Liver (tissue), 9 donors: ENCODE results near the gene FAM222A. TPM values are rescaled to one million over a fixed set of nuclear protein-coding genes. Genes with fewer than 3 reads are reported as not detected.

Experiments
- DNase-seq: peaks from one replicate; pipeline ENCODE4 v3.0.0-alpha.2; 2017; ENCODE audit warnings: low spot score
- H3K27ac ChIP-seq, 2 donors: one replicate each; pipeline ENCODE4 v1.7.0; 2013; ENCODE audit warnings: inconsistent platforms in 2 of 2, low read length in 2 of 2, control low read depth in 1 of 2, low read depth in 1 of 2, mild to moderate bottlenecking in 1 of 2
- H3K27me3 ChIP-seq, 4 donors: one replicate each; pipeline versions ENCODE4 v1.6.1 to v1.7.0; 2013; ENCODE audit warnings: low read length in 3 of 4, inconsistent platforms in 1 of 4, mild to moderate bottlenecking in 1 of 4, moderate library complexity in 1 of 4; ENCODE audit not compliant: control insufficient read depth in 4 of 4, insufficient read depth in 4 of 4
- H3K36me3 ChIP-seq, 4 donors: one replicate each; pipeline versions ENCODE4 v1.6.1 to v1.7.0; 2013; ENCODE audit warnings: low read length in 3 of 4, mild to moderate bottlenecking in 3 of 4, low read depth in 1 of 4, moderate library complexity in 1 of 4; ENCODE audit not compliant: control insufficient read depth in 4 of 4, insufficient read depth in 3 of 4
- H3K4me1 ChIP-seq, 4 donors: one replicate each; pipeline versions ENCODE4 v1.6.1 to v1.7.0; 2013; ENCODE audit warnings: low read length in 3 of 4, mild to moderate bottlenecking in 3 of 4, moderate library complexity in 1 of 4; ENCODE audit not compliant: control insufficient read depth in 4 of 4, insufficient read depth in 4 of 4
- H3K4me3 ChIP-seq, 3 donors: one replicate each; pipeline versions ENCODE4 v1.6.1 to v1.7.0; 2013; ENCODE audit warnings: low read length in 3 of 3, control low read depth in 1 of 3, low read depth in 1 of 3, mild to moderate bottlenecking in 1 of 3
- H3K9ac ChIP-seq, 2 donors: one replicate each; pipeline ENCODE4 v1.7.0; 2013; ENCODE audit warnings: low read length in 2 of 2, mild to moderate bottlenecking in 2 of 2, moderate library complexity in 2 of 2, control low read depth in 1 of 2, low read depth in 1 of 2
- H3K9me3 ChIP-seq, 4 donors: one replicate each; pipeline versions ENCODE4 v1.6.1 to v1.7.0; 2013; ENCODE audit warnings: low read length in 3 of 4; ENCODE audit not compliant: control insufficient read depth in 4 of 4
- EGR1 ChIP-seq, 2 donors: IDR thresholded peaks; 2 replicates each; pipeline ENCODE4 v1.6.1; 2016 to 2018; ENCODE audit warnings: antibody characterized with exemption in 2 of 2, low read depth in 2 of 2
- FOXA2 ChIP-seq: IDR thresholded peaks from 2 replicates; pipeline ENCODE4 v1.6.1; 2016; ENCODE audit warnings: antibody characterized with exemption
- GABPA ChIP-seq, 2 donors: IDR thresholded peaks in 1 of 2; conservative IDR thresholded peaks in 1 of 2; 2 replicates each; pipeline ENCODE4 v1.6.1; 2016; ENCODE audit warnings: antibody characterized with exemption in 2 of 2, mild to moderate bottlenecking in 1 of 2, moderate library complexity in 1 of 2
- HNF4A ChIP-seq, 2 donors: conservative IDR thresholded peaks; 2 replicates each; pipeline ENCODE4 v1.6.1; 2016; ENCODE audit warnings: antibody characterized with exemption in 2 of 2, mild to moderate bottlenecking in 2 of 2
- HNF4G ChIP-seq: IDR thresholded peaks from 2 replicates; pipeline ENCODE4 v1.6.1; 2016; ENCODE audit warnings: antibody characterized with exemption
- NR2F2 ChIP-seq: IDR thresholded peaks from 2 replicates; pipeline ENCODE4 v1.6.1; 2016; ENCODE audit warnings: antibody characterized with exemption
- RAD21 ChIP-seq, 2 donors: IDR thresholded peaks; 2 replicates each; pipeline ENCODE4 v1.6.1; 2016; ENCODE audit warnings: antibody characterized with exemption in 2 of 2, mild to moderate bottlenecking in 2 of 2
- RXRA ChIP-seq, 2 donors: IDR thresholded peaks; 2 replicates each; pipeline ENCODE4 v1.6.1; 2017 to 2018; ENCODE audit warnings: antibody characterized with exemption in 2 of 2, mild to moderate bottlenecking in 1 of 2
- SP1 ChIP-seq: IDR thresholded peaks from 2 replicates; pipeline ENCODE4 v1.6.1; 2018; ENCODE audit warnings: antibody characterized with exemption, mild to moderate bottlenecking
- TAF1 ChIP-seq: conservative IDR thresholded peaks from 2 replicates; pipeline ENCODE4 v1.6.1; 2016; ENCODE audit warnings: antibody characterized with exemption, mild to moderate bottlenecking
- YY1 ChIP-seq: IDR thresholded peaks from 2 replicates; pipeline ENCODE4 v1.6.1; 2016; ENCODE audit warnings: antibody characterized with exemption, mild to moderate bottlenecking
- WGBS: extraction: QIAGEN DNeasy Blood & Tissue Kit; methylation state at CpG from one replicate; pipeline ENCODE4 v1.1.7; 2013; 5-methylcytosine and 5-hydroxymethylcytosine counted together
- polyA plus RNA-seq, 2 donors: library from polyadenylated mRNA; stranded (reverse) in 1 of 2; unstranded in 1 of 2; fragments of 200-250 nt in 1 of 2; fragments of >200 nt in 1 of 2; fragmentation: Nextera tagmentation in 1 of 2; extraction: Ambion mirVana in 1 of 2; gene quantifications; one replicate each; pipeline versions ENCODE4 v1.2.1 to v1.2.3, GENCODE V29; 2013 to 2015
- total RNA-seq, 2 donors: library from RNA; depleted of rRNA; stranded (reverse); fragments of >200 nt; gene quantifications; one replicate each; pipeline ENCODE4 v1.2.3, GENCODE V29; 2014
- TF ChIP-seq, protein P1 (sequence below): fragments of 150-350 bp; IDR thresholded peaks from 2 replicates; pipeline ENCODE4 v1.5.1; 2017; ENCODE audit warnings: improper control_type of control experiment, low read depth, low read length; ENCODE audit not compliant: missing input control
- TF ChIP-seq, protein P2 (sequence below): IDR thresholded peaks from 2 replicates; pipeline ENCODE4 v1.6.1; 2016; ENCODE audit warnings: antibody characterized with exemption
- TF ChIP-seq, protein P3 (sequence below): IDR thresholded peaks from 2 replicates; pipeline ENCODE4 v1.6.1; 2016; ENCODE audit warnings: antibody characterized with exemption
- TF ChIP-seq, protein P4 (sequence below): IDR thresholded peaks from 2 replicates; pipeline ENCODE4 v1.6.1; 2016; ENCODE audit warnings: antibody characterized with exemption, mild to moderate bottlenecking
- donor health status: healthy.
- donor health status: healthy.
- donor health status: healthy.
- donor health status: healthy.
- donor health status: healthy.

Gene FAM222A
- total and polyA plus RNA-seq, 4 donors, result 0.97 to 2.2 (median 1.9) TPM

DNA sequence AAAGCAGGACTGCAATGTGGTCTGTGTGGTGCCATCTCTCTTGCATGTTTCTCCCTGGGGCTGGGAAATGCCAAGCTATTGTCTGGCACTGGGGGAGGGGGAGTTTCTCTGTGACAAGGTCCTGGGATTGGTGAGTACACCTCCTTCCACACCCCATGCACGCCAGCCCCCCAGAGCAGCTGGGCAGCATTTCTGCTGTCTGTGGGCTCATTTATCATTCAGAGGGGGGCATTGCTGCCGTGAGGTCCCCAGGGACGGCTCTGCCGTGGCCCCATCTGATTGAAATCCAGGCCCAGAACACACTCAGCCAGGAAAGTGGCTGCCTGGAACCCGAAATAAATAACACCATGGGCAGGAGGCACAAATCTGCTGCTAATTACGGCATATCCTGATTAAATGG lies 12.6 kb upstream of the FAM222A start (continued):
- TF ChIP-seq TAF1, result no peak
- TF ChIP-seq SP1, result no peak

DNA sequence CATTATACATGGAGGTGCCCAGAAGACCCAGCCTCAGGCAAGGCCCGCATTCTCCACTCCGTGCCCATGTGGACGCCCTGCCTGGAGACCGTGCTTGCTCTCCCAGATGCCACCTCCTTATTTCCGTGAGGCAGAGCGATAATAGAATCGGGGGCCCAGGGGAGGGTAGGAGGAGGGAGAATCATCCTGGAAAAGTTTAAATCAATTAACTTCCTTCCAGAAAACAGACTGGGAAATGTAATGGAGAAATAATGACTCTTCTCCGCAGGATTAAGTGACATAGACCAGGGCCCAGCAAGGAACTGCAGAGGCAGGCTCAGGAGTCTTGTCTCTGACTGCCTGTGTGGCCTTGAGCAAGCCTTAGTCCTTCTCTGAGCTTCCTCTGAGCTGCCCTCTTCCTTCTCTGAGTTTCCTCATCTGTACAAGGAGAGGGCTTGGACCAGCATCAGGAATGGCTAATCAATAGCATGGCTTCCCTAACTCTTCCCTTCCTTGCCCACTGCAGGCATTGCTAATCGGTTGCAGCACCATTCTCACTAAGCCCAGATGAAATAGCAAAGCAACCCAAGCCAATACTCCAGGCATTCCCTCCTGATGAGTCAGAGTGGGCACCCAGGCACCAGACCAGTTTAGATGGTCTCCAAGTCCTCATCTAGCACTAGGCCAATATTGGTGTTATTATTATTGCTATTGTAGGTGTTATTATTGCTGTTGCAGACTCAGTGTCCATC lies 11.3 kb upstream of the FAM222A start:
- H3K36me3 ChIP-seq, result no peaks in the 10 kb centered on the region
- no peak for DNase-seq
- WGBS, result 96% methylated on average over 9 of the region's 9 CpGs
- H3K27ac ChIP-seq, result no peak overlapping the region
- no peaks in the 10 kb centered on the region for H3K27me3 ChIP-seq
- peaks cover under 1 to 12% (median 11%) of the 10 kb centered on the region in 4 donors for H3K4me1 ChIP-seq
- no peak overlapping the region for H3K4me3 ChIP-seq
- no peak for TF ChIP-seq FOXA2
- no peak for TF ChIP-seq YY1
- TF ChIP-seq, protein P1, sequence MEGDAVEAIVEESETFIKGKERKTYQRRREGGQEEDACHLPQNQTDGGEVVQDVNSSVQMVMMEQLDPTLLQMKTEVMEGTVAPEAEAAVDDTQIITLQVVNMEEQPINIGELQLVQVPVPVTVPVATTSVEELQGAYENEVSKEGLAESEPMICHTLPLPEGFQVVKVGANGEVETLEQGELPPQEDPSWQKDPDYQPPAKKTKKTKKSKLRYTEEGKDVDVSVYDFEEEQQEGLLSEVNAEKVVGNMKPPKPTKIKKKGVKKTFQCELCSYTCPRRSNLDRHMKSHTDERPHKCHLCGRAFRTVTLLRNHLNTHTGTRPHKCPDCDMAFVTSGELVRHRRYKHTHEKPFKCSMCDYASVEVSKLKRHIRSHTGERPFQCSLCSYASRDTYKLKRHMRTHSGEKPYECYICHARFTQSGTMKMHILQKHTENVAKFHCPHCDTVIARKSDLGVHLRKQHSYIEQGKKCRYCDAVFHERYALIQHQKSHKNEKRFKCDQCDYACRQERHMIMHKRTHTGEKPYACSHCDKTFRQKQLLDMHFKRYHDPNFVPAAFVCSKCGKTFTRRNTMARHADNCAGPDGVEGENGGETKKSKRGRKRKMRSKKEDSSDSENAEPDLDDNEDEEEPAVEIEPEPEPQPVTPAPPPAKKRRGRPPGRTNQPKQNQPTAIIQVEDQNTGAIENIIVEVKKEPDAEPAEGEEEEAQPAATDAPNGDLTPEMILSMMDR, result no peak
- no peak for TF ChIP-seq RAD21 (IDR thresholded peaks at IDR 0.05)
- no peak for TF ChIP-seq GABPA (IDR thresholded peaks at IDR 0.05 in 1 of 2, conservative IDR thresholded peaks at IDR 0.05 in 1 of 2)
- no peaks in the 10 kb centered on the region for H3K9me3 ChIP-seq
- no peak overlapping the region for H3K9ac ChIP-seq

DNA sequence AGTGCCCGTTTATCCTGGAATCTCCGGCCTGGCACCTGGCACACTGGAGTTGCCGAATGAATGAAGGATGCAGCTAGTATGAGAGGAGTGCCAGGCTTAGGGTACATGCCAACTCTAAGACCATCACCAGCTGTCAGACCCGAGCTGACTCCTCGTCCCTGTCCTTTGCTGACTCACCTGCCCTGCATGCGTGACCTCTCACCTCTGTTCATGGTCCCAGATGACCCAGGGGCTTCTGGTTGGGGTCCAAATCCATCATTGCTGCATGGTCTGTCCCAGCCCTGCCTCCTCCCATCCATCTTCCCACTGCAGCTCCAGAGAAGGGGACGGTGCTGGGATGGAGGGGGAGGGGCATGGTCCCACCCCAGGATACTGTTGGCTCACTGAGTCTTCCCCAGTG lies 9.9 kb upstream of the FAM222A start:
- H3K27ac ChIP-seq, result no peak overlapping the region
- H3K9me3 ChIP-seq, result no peaks in the 10 kb centered on the region
- no peaks in the 10 kb centered on the region for H3K36me3 ChIP-seq
- TF ChIP-seq NR2F2 (no peak), RXRA (IDR thresholded peaks at IDR 0.05) (no peak), YY1 (no peak), HNF4A (conservative IDR thresholded peaks at IDR 0.05) (no peak), RAD21 (IDR thresholded peaks at IDR 0.05) (no peak), HNF4G (no peak), EGR1 (IDR thresholded peaks at IDR 0.05; ENCODE audit: low read depth in 2 of 2) (no peak), SP1 (no peak), TAF1 (no peak), GABPA (IDR thresholded peaks at IDR 0.05 in 1 of 2, conservative IDR thresholded peaks at IDR 0.05 in 1 of 2) (no peak)
- TF ChIP-seq, protein P2, sequence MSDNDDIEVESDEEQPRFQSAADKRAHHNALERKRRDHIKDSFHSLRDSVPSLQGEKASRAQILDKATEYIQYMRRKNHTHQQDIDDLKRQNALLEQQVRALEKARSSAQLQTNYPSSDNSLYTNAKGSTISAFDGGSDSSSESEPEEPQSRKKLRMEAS, result no peak
- TF ChIP-seq, protein P3, sequence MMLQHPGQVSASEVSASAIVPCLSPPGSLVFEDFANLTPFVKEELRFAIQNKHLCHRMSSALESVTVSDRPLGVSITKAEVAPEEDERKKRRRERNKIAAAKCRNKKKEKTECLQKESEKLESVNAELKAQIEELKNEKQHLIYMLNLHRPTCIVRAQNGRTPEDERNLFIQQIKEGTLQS, result no peak
- TF ChIP-seq, protein P4, sequence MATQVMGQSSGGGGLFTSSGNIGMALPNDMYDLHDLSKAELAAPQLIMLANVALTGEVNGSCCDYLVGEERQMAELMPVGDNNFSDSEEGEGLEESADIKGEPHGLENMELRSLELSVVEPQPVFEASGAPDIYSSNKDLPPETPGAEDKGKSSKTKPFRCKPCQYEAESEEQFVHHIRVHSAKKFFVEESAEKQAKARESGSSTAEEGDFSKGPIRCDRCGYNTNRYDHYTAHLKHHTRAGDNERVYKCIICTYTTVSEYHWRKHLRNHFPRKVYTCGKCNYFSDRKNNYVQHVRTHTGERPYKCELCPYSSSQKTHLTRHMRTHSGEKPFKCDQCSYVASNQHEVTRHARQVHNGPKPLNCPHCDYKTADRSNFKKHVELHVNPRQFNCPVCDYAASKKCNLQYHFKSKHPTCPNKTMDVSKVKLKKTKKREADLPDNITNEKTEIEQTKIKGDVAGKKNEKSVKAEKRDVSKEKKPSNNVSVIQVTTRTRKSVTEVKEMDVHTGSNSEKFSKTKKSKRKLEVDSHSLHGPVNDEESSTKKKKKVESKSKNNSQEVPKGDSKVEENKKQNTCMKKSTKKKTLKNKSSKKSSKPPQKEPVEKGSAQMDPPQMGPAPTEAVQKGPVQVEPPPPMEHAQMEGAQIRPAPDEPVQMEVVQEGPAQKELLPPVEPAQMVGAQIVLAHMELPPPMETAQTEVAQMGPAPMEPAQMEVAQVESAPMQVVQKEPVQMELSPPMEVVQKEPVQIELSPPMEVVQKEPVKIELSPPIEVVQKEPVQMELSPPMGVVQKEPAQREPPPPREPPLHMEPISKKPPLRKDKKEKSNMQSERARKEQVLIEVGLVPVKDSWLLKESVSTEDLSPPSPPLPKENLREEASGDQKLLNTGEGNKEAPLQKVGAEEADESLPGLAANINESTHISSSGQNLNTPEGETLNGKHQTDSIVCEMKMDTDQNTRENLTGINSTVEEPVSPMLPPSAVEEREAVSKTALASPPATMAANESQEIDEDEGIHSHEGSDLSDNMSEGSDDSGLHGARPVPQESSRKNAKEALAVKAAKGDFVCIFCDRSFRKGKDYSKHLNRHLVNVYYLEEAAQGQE, result no peak
- peaks cover 2 to 26% (median 21%) of the 10 kb centered on the region in 4 donors for H3K4me1 ChIP-seq
- H3K9ac ChIP-seq, result no peak overlapping the region
- H3K27me3 ChIP-seq, result no peaks in the 10 kb centered on the region
- DNase-seq, result no peak
- no peak overlapping the region for H3K4me3 ChIP-seq
- WGBS, result 64% methylated on average over 7 of the region's 7 CpGs
